Measurements from ENCODE around the gene PRELID2.

Gene PRELID2

DNA sequence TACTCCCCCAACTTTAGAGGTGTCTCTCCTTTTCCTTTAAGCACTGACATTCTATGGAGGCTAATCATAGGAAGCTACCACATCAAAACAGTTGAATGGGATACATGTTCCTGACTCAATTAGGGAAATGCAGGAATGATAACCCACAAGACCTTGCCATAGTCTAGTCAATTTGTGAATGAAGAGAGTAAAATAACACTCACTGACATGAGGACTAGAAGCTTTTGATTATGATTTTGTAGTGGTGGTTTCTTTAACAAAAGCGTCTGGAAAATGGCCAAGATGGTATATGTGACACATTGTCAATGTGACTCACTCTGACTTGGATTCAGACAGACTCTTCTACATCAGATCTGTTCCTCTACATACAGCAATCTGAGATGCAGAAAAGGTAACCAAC, 13.7 kb upstream of the PRELID2 start:
- TF ChIP-seq TAF1 (IDR thresholded peaks at IDR 0.05; ENCODE audit: borderline replicate concordance, insufficient read depth, low read length), result no peak
- no peak for TF ChIP-seq SIN3A (IDR thresholded peaks at IDR 0.05; ENCODE audit: borderline replicate concordance, insufficient read depth, low read length)
- no peak for TF ChIP-seq POLR2AphosphoS5 (IDR thresholded peaks at IDR 0.05; ENCODE audit: low read depth, low read length)
- no peak for TF ChIP-seq FOXP2 (optimal IDR thresholded peaks at IDR 0.05; ENCODE audit: borderline replicate concordance, extremely low read depth, extremely low read length, insufficient read depth)
- TF ChIP-seq REST (IDR thresholded peaks at IDR 0.05; ENCODE audit: insufficient read depth in 1 of 2, low read depth in 2 of 2, low read length in 2 of 2), result no peak

DNA sequence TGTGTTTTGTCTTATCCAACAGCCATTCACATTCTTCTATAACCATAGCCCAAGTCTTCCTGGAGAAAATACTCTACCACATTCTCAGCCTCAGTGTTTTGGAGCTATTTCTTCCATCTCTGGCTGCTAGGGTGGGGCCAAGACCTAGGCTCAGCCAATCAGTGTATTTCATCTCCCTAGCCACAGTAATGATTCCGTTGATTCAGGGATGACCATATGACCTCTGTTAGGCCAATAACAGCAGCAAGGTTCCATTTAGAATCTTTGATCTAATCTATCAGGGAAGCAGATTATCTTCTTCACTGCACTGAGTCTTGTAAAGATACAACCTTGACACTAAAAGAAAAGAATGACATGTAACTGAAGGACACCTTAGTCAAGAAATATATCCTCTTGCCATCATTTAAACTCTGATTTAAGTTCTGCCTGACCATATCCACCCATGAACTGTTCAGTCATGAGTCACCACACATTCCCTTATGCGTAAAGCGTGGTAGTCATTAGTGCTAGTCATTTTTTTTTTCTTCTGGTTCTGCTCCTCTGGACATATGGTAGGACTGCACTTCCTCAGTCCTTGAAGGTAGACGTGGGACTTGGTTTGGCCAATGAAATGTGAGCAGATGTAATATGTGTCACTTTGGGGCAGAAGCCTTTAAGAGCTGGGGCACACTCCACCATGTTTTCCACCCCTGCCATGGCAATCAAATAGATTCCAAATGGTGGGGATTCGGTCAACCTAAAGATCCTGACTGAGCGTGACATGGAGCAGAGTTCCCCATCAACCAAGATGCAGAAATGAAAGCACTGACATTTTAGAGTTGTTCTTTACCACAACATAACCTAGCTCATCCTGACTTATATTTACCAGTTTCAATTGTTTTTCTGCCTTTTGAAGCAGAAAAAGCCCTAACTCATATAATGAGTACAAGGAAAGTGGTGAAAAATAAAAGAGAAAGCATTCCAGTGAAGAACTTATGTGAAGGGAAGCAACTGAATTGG, 12.7 kb upstream of the PRELID2 start:
- TF ChIP-seq POLR2AphosphoS5 (IDR thresholded peaks at IDR 0.05; ENCODE audit: low read depth, low read length) (no peak), TAF1 (IDR thresholded peaks at IDR 0.05; ENCODE audit: borderline replicate concordance, insufficient read depth, low read length) (no peak), FOXP2 (optimal IDR thresholded peaks at IDR 0.05; ENCODE audit: borderline replicate concordance, extremely low read depth, extremely low read length, insufficient read depth) (no peak), SIN3A (IDR thresholded peaks at IDR 0.05; ENCODE audit: borderline replicate concordance, insufficient read depth, low read length) (no peak), REST (IDR thresholded peaks at IDR 0.05; ENCODE audit: insufficient read depth in 1 of 2, low read depth in 2 of 2, low read length in 2 of 2) (no peak)

- TF ChIP-seq TAF1 (IDR thresholded peaks at IDR 0.05; ENCODE audit: borderline replicate concordance, insufficient read depth, low read length), result no peak
- no peak for TF ChIP-seq FOXP2 (optimal IDR thresholded peaks at IDR 0.05; ENCODE audit: borderline replicate concordance, extremely low read depth, extremely low read length, insufficient read depth)
- TF ChIP-seq SIN3A (IDR thresholded peaks at IDR 0.05; ENCODE audit: borderline replicate concordance, insufficient read depth, low read length), result no peak
- TF ChIP-seq REST (IDR thresholded peaks at IDR 0.05; ENCODE audit: insufficient read depth in 1 of 2, low read depth in 2 of 2, low read length in 2 of 2), result no peak
- no peak for TF ChIP-seq POLR2AphosphoS5 (IDR thresholded peaks at IDR 0.05; ENCODE audit: low read depth, low read length)
These were observed 10.9 kb upstream of the PRELID2 start for GRCh38 chr5:145846081-145846480.

DNA sequence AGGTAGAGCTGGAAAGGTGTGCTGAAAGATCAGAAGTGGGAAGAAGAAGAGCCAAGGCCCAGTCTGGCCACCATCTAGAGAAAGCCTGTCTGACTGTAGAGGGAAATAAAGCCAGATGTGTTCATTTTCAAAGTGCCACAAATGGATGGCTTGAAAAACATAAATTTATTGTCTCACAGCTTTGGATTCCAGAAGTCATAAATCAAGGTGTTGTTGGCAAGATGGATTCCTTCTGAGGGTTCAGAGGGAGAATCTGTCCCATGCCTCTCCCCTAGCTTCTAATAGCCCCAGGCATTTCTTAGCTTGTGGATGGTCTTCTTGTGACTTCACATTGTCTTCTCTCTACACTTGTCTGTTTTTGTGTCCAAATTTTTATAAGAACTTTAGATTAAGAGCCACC, 6.2 kb upstream of the PRELID2 start:
- no peak for TF ChIP-seq REST (IDR thresholded peaks at IDR 0.05; ENCODE audit: insufficient read depth in 1 of 2, low read depth in 2 of 2, low read length in 2 of 2)
- no peak for TF ChIP-seq SIN3A (IDR thresholded peaks at IDR 0.05; ENCODE audit: borderline replicate concordance, insufficient read depth, low read length)
- TF ChIP-seq FOXP2 (optimal IDR thresholded peaks at IDR 0.05; ENCODE audit: borderline replicate concordance, extremely low read depth, extremely low read length, insufficient read depth), result no peak
- no peak for TF ChIP-seq POLR2AphosphoS5 (IDR thresholded peaks at IDR 0.05; ENCODE audit: low read depth, low read length)
- no peak for TF ChIP-seq TAF1 (IDR thresholded peaks at IDR 0.05; ENCODE audit: borderline replicate concordance, insufficient read depth, low read length)

All from PFSK-1 (cell line).